HepG2 (cell line): Measurements from ENCODE around the gene RPS6KB2. TPM values are rescaled to one million over a fixed set of nuclear protein-coding genes. Genes with fewer than 3 reads are reported as not detected.
A peak's percentile ranks its signal among the peaks of the same experiment; 100 is the strongest.

Experiments used
- IRF2 ChIP-seq: IDR thresholded peaks from 2 replicates; pipeline ENCODE4 v1.6.1; 2018; ENCODE audit warnings: missing genetic modification reagents, missing compliant biosample characterization
- KDM5B ChIP-seq: sonication (generic); formaldehyde crosslinking; IDR thresholded peaks from 2 replicates; pipeline ENCODE4 v1.4.0; 2020; ENCODE audit warnings: missing genetic modification reagents, mild to moderate bottlenecking, borderline replicate concordance
- MTA1 ChIP-seq: sonication (generic); formaldehyde crosslinking; IDR thresholded peaks from 2 replicates; pipeline ENCODE4 v1.4.0; 2020; ENCODE audit warnings: missing genetic modification reagents, mild to moderate bottlenecking, borderline replicate concordance
- NR1H2 ChIP-seq: sonication (generic); formaldehyde crosslinking; IDR thresholded peaks from 2 replicates; pipeline ENCODE4 v1.8.1; 2022; ENCODE audit warnings: low read depth, missing genetic modification reagents, borderline replicate concordance
- POGZ ChIP-seq: sonication (generic); formaldehyde crosslinking; IDR thresholded peaks from 2 replicates; pipeline ENCODE4 v1.4.0; 2020; ENCODE audit warnings: mild to moderate bottlenecking, missing genetic modification reagents
- RARG ChIP-seq: sonication (generic); formaldehyde crosslinking; IDR thresholded peaks from 2 replicates; pipeline ENCODE4 v1.4.0; 2020; ENCODE audit warnings: low read depth, mild to moderate bottlenecking, missing genetic modification reagents
- RFXAP ChIP-seq: sonication (generic); formaldehyde crosslinking; IDR thresholded peaks from 2 replicates; pipeline ENCODE4 v1.4.0; 2020; ENCODE audit warnings: missing genetic modification reagents, borderline replicate concordance
- SALL2 ChIP-seq: sonication (generic); formaldehyde crosslinking; IDR thresholded peaks from 2 replicates; pipeline ENCODE4 v1.8.1; 2023; ENCODE audit warnings: mild to moderate bottlenecking, missing genetic modification reagents, inconsistent platforms
- SMARCC2 ChIP-seq: fragments of 450-650 bp; IDR thresholded peaks from 2 replicates; pipeline ENCODE4 v1.6.1; 2017; ENCODE audit warnings: antibody characterized with exemption, mild to moderate bottlenecking
- SP2 ChIP-seq: sonication (generic); formaldehyde crosslinking; IDR thresholded peaks from 2 replicates; pipeline ENCODE4 v1.5.1; 2020; ENCODE audit warnings: mild to moderate bottlenecking, missing genetic modification reagents
- SYNCRIP ChIP-seq: fragments of 200-400 bp; formaldehyde crosslinking; IDR thresholded peaks from 2 replicates; pipeline ENCODE4 v1.6.1; 2018; ENCODE audit warnings: mild to moderate bottlenecking, low read depth, low read length; ENCODE audit not compliant: insufficient read depth
- ZBTB2 ChIP-seq: sonication (generic); formaldehyde crosslinking; IDR thresholded peaks from 2 replicates; pipeline ENCODE4 v1.8.0; 2022; ENCODE audit warnings: low read depth, missing genetic modification reagents
- ZBTB38 ChIP-seq: sonication (generic); formaldehyde crosslinking; IDR thresholded peaks from 2 replicates; pipeline ENCODE4 v1.5.1; 2020; ENCODE audit warnings: mild to moderate bottlenecking, missing genetic modification reagents
- ZGPAT ChIP-seq: IDR thresholded peaks from 2 replicates; pipeline ENCODE4 v1.6.1; 2016; ENCODE audit warnings: mild to moderate bottlenecking
- ZNF570 ChIP-seq: sonication (generic); formaldehyde crosslinking; IDR thresholded peaks from 2 replicates; pipeline ENCODE4 v1.4.0; 2020; ENCODE audit warnings: mild to moderate bottlenecking, missing genetic modification reagents, borderline replicate concordance
- ZNF841 ChIP-seq: sonication (generic); formaldehyde crosslinking; IDR thresholded peaks from 2 replicates; pipeline ENCODE4 v1.8.1; 2023; ENCODE audit warnings: missing genetic modification reagents, borderline replicate concordance
- polyA plus RNA-seq, 8 experiments: library from polyadenylated mRNA; depleted of rRNA in 3 of 8; stranded (reverse) in 7 of 8; unstranded in 1 of 8; fragments of >200 nt; fragmentation: Illumina TruSeq in 4 of 8; extraction: Trizol in 4 of 8; gene quantifications; 2 replicates each; pipeline versions ENCODE4 v1.2.1 to v1.2.3, GENCODE V29; 2011 to 2016; ENCODE audit warnings: low read depth in 4 of 8, missing spikeins in 1 of 8, mixed read lengths in 1 of 8; ENCODE audit not compliant: insufficient read depth in 1 of 8
- total RNA-seq, 5 experiments: library from RNA; depleted of rRNA; stranded (reverse); fragments of >200 nt; fragmentation: Illumina TruSeq; extraction: Trizol; gene quantifications; 2 replicates each; pipeline ENCODE4 v1.2.3, GENCODE V29; 2016; ENCODE audit warnings: low read depth in 1 of 5
- TF ChIP-seq, protein P1 (sequence below): sonication (generic); formaldehyde crosslinking; IDR thresholded peaks from 2 replicates; pipeline ENCODE4 v1.8.1; 2023; ENCODE audit warnings: mild to moderate bottlenecking, inconsistent platforms, moderate library complexity, missing genetic modification reagents, borderline replicate concordance
- TF ChIP-seq, protein P2 (sequence below): IDR thresholded peaks from 2 replicates; pipeline ENCODE4 v1.6.1; 2016; ENCODE audit warnings: missing genetic modification reagents, missing compliant biosample characterization
- TF ChIP-seq, protein P3 (sequence below): sonication (generic); formaldehyde crosslinking; IDR thresholded peaks from 2 replicates; pipeline ENCODE4 v1.4.0; 2020; ENCODE audit warnings: mild to moderate bottlenecking, missing genetic modification reagents, borderline replicate concordance

The RPS6KB2 gene
- total and polyA plus RNA-seq, 2 of the 13 experiments (the other 11 are each of a cell fraction or from before 2014, with no cell fraction given), result 52.9 to 54.8 TPM

DNA sequence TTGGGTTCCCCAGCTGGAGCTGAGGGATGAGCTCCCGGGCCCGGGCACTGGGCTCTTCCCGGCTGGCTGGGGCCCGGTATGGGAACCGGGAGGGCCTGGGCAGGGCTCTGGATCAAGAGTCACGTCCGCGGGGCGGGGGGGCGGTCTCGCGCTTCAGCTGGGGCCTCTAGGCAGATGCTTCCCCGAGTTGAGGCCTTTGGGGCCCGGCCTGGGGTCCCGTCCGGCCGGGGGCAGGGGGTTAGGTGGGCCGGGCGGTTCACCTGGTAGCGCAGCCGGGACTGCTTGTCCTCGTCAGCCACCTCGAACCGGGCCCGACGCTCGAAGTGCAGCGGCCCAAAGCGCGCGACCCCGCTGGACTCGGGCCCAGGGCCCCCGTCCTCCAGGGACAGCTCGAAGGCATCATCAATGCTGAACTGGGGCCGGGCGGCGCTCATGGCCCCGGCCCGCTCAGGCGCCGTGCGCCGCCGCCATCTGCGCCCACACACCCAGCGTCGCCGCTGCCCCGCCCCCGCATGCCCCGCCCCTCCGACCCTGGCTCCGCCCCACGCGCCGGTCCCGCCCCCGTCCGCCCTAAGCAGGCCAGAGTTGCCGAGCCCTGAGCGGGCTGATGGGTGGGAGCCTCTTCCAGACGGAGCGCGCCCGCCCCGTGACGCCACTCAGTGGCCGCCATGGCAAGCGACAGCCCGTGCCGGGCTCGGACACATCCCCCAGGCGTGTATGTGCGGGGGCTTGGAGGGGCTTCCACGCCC, 40.6 kb downstream of the RPS6KB2 start, which contains the start of gene TMEM134 (continued):
- TF ChIP-seq KDM5B, result no peak
- TF ChIP-seq ZNF570 (CRISPR knock-in tag), result no peak
- peak; percentile 64; the same call in 1 of the 2 replicates for TF ChIP-seq ZGPAT (CRISPR knock-in tag)
- peak; percentile 75; the same call in 1 of the 2 replicates for TF ChIP-seq ZBTB2 (CRISPR knock-in tag)
- TF ChIP-seq IRF2, result peak; percentile 75; the same call in 1 of the 2 replicates
- TF ChIP-seq, protein P1, sequence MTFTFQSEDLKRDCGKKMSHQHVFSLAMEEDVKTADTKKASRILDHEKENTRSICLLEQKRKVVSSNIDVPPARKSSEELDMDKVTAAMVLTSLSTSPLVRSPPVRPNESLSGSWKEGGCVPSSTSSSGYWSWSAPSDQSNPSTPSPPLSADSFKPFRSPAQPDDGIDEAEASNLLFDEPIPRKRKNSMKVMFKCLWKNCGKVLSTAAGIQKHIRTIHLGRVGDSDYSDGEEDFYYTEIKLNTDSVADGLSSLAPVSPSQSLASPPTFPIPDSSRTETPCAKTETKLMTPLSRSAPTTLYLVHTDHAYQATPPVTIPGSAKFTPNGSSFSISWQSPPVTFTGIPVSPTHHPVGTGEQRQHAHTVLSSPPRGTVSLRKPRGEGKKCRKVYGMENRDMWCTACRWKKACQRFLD (CRISPR knock-in tag), result no peak
- TF ChIP-seq MTA1, result no peak
- TF ChIP-seq SP2 (CRISPR knock-in tag), result peak; percentile 71
- TF ChIP-seq ZBTB38 (CRISPR knock-in tag), result peak; percentile 81
- TF ChIP-seq, protein P2, sequence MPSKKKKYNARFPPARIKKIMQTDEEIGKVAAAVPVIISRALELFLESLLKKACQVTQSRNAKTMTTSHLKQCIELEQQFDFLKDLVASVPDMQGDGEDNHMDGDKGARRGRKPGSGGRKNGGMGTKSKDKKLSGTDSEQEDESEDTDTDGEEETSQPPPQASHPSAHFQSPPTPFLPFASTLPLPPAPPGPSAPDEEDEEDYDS (CRISPR knock-in tag), result peak; percentile 56; the same call in 1 of the 2 replicates
- TF ChIP-seq SMARCC2, result no peak
- TF ChIP-seq, protein P3, sequence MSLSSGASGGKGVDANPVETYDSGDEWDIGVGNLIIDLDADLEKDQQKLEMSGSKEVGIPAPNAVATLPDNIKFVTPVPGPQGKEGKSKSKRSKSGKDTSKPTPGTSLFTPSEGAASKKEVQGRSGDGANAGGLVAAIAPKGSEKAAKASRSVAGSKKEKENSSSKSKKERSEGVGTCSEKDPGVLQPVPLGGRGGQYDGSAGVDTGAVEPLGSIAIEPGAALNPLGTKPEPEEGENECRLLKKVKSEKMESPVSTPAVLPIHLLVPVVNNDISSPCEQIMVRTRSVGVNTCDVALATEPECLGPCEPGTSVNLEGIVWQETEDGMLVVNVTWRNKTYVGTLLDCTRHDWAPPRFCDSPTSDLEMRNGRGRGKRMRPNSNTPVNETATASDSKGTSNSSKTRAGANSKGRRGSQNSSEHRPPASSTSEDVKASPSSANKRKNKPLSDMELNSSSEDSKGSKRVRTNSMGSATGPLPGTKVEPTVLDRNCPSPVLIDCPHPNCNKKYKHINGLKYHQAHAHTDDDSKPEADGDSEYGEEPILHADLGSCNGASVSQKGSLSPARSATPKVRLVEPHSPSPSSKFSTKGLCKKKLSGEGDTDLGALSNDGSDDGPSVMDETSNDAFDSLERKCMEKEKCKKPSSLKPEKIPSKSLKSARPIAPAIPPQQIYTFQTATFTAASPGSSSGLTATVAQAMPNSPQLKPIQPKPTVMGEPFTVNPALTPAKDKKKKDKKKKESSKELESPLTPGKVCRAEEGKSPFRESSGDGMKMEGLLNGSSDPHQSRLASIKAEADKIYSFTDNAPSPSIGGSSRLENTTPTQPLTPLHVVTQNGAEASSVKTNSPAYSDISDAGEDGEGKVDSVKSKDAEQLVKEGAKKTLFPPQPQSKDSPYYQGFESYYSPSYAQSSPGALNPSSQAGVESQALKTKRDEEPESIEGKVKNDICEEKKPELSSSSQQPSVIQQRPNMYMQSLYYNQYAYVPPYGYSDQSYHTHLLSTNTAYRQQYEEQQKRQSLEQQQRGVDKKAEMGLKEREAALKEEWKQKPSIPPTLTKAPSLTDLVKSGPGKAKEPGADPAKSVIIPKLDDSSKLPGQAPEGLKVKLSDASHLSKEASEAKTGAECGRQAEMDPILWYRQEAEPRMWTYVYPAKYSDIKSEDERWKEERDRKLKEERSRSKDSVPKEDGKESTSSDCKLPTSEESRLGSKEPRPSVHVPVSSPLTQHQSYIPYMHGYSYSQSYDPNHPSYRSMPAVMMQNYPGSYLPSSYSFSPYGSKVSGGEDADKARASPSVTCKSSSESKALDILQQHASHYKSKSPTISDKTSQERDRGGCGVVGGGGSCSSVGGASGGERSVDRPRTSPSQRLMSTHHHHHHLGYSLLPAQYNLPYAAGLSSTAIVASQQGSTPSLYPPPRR, result 0 out of 2 replicates have a peak, but pooled peaks have one; percentile 20
- TF ChIP-seq RFXAP (CRISPR knock-in tag), result 0 out of 2 replicates have a peak, but pooled peaks have one; percentile 41
- TF ChIP-seq ZNF841 (CRISPR knock-in tag), result no peak
- 0 out of 2 replicates have a peak, but pooled peaks have one; percentile 31 for TF ChIP-seq NR1H2
- peak; percentile 87; the same call in 1 of the 2 replicates for TF ChIP-seq SALL2 (CRISPR knock-in tag)
- TF ChIP-seq RARG (CRISPR knock-in tag), result no peak
- peak; percentile 19; the same call in 1 of the 2 replicates for TF ChIP-seq POGZ (CRISPR knock-in tag)
- no peak for TF ChIP-seq SYNCRIP
